Lower leg skin (tissue), 3 donors: ENCODE data around the gene OSR1.

Source experiments
- CTCF ChIP-seq, 3 donors: fragments of 450-650 bp; IDR thresholded peaks; one replicate each; pipeline ENCODE4 v1.5.1; 2016; ENCODE audit warnings: antibody characterized with exemption in 3 of 3, mild to moderate bottlenecking in 3 of 3, moderate library complexity in 2 of 3
- POLR2A ChIP-seq, 2 donors: fragments of 450-650 bp; IDR thresholded peaks; one replicate each; pipeline ENCODE4 v1.6.1; 2016 to 2017; ENCODE audit warnings: antibody characterized with exemption in 2 of 2, mild to moderate bottlenecking in 1 of 2, moderate library complexity in 1 of 2

- TF ChIP-seq POLR2A (IDR thresholded peaks at IDR 0.05) = no peak
- no peak for TF ChIP-seq CTCF (IDR thresholded peaks at IDR 0.05)
Observed at GRCh38 chr2:19330436-19330835, 28.0 kb downstream of the OSR1 start.
